Globus pallidus (tissue), 1 donor: ENCODE results near the gene SERPINE2.
"Not testable (repeated sequence)": the region's sequence is repeated elsewhere in the genome, so short reads cannot be mapped to it uniquely, and the experiment has no call there.

Experiments
- DNase-seq: peaks from one replicate; pipeline ENCODE4 v3.0.0-alpha.2; 2015; ENCODE audit warnings: low spot score

The SERPINE2 gene

GRCh38 chr2:223943135-223943534 lies 96.0 kb downstream of the SERPINE2 start:
- DNase-seq, result no peak

GRCh38 chr2:223941579-223942277 lies 97.4 kb downstream of the SERPINE2 start:
- DNase-seq, result no peak

- DNase-seq, result not testable (repeated sequence)
Measured at GRCh38 chr2:223939438-223939837, 99.6 kb downstream of the SERPINE2 start.

- DNase-seq, result no peak
Measured at GRCh38 chr2:223937535-223937934, 101.6 kb downstream of the SERPINE2 start.

- DNase-seq, result no peak
Measured at GRCh38 chr2:223936862-223937326, 102.2 kb downstream of the SERPINE2 start.

GRCh38 chr2:223935459-223936125 lies 103.5 kb downstream of the SERPINE2 start:
- DNase-seq, result no peak

- no peak for DNase-seq
Measured at GRCh38 chr2:223934870-223935269, 104.2 kb downstream of the SERPINE2 start.

GRCh38 chr2:223932816-223933800 lies 106.0 kb downstream of the SERPINE2 start:
- DNase-seq, result peak; percentile 28

GRCh38 chr2:223930103-223930976 lies 108.7 kb downstream of the SERPINE2 start:
- peak; percentile 93 for DNase-seq

GRCh38 chr2:223929571-223930102 lies 109.4 kb downstream of the SERPINE2 start:
- no peak for DNase-seq

GRCh38 chr2:223928113-223929006 lies 110.7 kb downstream of the SERPINE2 start:
- DNase-seq, result no peak

GRCh38 chr2:223925106-223925505 lies 114.0 kb downstream of the SERPINE2 start:
- DNase-seq, result no peak
